H9 (cell line): ENCODE measurements around the gene ZMYM2. TPM values are rescaled to one million over a fixed set of nuclear protein-coding genes. Genes with fewer than 3 reads are reported as not detected.

Experiments used
- DNase-seq: peaks from one replicate; pipeline ENCODE4 v3.0.0-alpha.2; 2017
- H2AFZ ChIP-seq: one replicate; pipeline ENCODE4 v1.6.1; 2013; ENCODE audit warnings: mild to moderate bottlenecking, low read length, control low read depth, moderate library complexity
- H2AK5ac ChIP-seq: 2 replicates; pipeline ENCODE4 v1.6.1; 2013; ENCODE audit warnings: low read length, control low read depth, mixed read lengths; ENCODE audit not compliant: insufficient read length
- H2BK120ac ChIP-seq: one replicate; pipeline ENCODE4 v1.6.1; 2013; ENCODE audit warnings: low read depth, mild to moderate bottlenecking, low read length, control low read depth, inconsistent platforms; ENCODE audit not compliant: poor library complexity, severe bottlenecking
- H2BK12ac ChIP-seq: 2 replicates; pipeline ENCODE4 v1.6.1; 2013; ENCODE audit warnings: low read length, control low read depth, mixed read lengths, low read depth; ENCODE audit not compliant: insufficient read length
- H2BK15ac ChIP-seq: 2 replicates; pipeline ENCODE4 v1.6.1; 2013; ENCODE audit warnings: low read depth, low read length, control low read depth
- H2BK20ac ChIP-seq: one replicate; pipeline ENCODE4 v1.6.1; 2013; ENCODE audit warnings: low read depth, mild to moderate bottlenecking, low read length, control low read depth, inconsistent platforms; ENCODE audit not compliant: poor library complexity, severe bottlenecking
- H2BK5ac ChIP-seq: 2 replicates; pipeline ENCODE4 v1.6.1; 2013; ENCODE audit warnings: low read length, control low read depth, mixed read lengths; ENCODE audit not compliant: insufficient read length
- H3K14ac ChIP-seq: 2 replicates; pipeline ENCODE4 v1.6.1; 2013; ENCODE audit warnings: low read length, control low read depth; ENCODE audit not compliant: insufficient read depth
- H3K18ac ChIP-seq: 2 replicates; pipeline ENCODE4 v1.6.1; 2013; ENCODE audit warnings: low read depth, mild to moderate bottlenecking, mixed read lengths, low read length, control low read depth; ENCODE audit not compliant: insufficient read length
- H3K23ac ChIP-seq: 2 replicates; pipeline ENCODE4 v1.6.1; 2013; ENCODE audit warnings: low read length, control low read depth, mixed read lengths, low read depth; ENCODE audit not compliant: insufficient read length
- H3K23me2 ChIP-seq: 2 replicates; pipeline ENCODE4 v1.6.1; 2013; ENCODE audit warnings: low read depth, mild to moderate bottlenecking, mixed read lengths, low read length, control low read depth; ENCODE audit not compliant: insufficient read length, poor library complexity, severe bottlenecking
- H3K27ac ChIP-seq: 2 replicates; pipeline ENCODE4 v1.5.1; 2013; ENCODE audit warnings: low read length, control low read depth, mixed read lengths, low read depth; ENCODE audit not compliant: insufficient read length
- H3K27me3 ChIP-seq: 2 replicates; pipeline ENCODE4 v1.6.1; 2013; ENCODE audit warnings: low read length, control low read depth, inconsistent platforms; ENCODE audit not compliant: insufficient read depth
- H3K4ac ChIP-seq: 2 replicates; pipeline ENCODE4 v1.6.1; 2013; ENCODE audit warnings: low read depth, mild to moderate bottlenecking, control low read depth, inconsistent platforms, low read length, moderate library complexity
- H3K4me1 ChIP-seq: 2 replicates; pipeline ENCODE4 v1.6.1; 2013; ENCODE audit warnings: low read length, control low read depth, inconsistent platforms; ENCODE audit not compliant: insufficient read depth
- H3K4me2 ChIP-seq: 2 replicates; pipeline ENCODE4 v1.6.1; 2013; ENCODE audit warnings: low read length, control low read depth, mixed read lengths; ENCODE audit not compliant: insufficient read length, insufficient read depth
- H3K56ac ChIP-seq: 2 replicates; pipeline ENCODE4 v1.6.1; 2013; ENCODE audit warnings: low read depth, mild to moderate bottlenecking, mixed read lengths, low read length, control low read depth; ENCODE audit not compliant: insufficient read length
- H3K79me1 ChIP-seq: 2 replicates; pipeline ENCODE4 v1.6.1; 2013; ENCODE audit warnings: low read depth, mild to moderate bottlenecking, moderate library complexity, low read length, control low read depth, inconsistent platforms; ENCODE audit not compliant: insufficient read depth, poor library complexity, severe bottlenecking
- H3K79me2 ChIP-seq: 2 replicates; pipeline ENCODE4 v1.6.1; 2013; ENCODE audit warnings: low read length, control low read depth, inconsistent platforms; ENCODE audit not compliant: insufficient read depth
- H3K9ac ChIP-seq: 2 replicates; pipeline ENCODE4 v1.6.1; 2013; ENCODE audit warnings: low read length, control low read depth, mixed read lengths; ENCODE audit not compliant: insufficient read length; ENCODE audit errors: extremely low read depth
- H3K9me3 ChIP-seq: one replicate; pipeline ENCODE4 v1.6.1; 2013; ENCODE audit warnings: low read depth, low read length, inconsistent platforms; ENCODE audit not compliant: control insufficient read depth
- H3T11ph ChIP-seq: one replicate; pipeline ENCODE4 v1.6.1; 2013; ENCODE audit warnings: mild to moderate bottlenecking, low read length, control low read depth, inconsistent platforms
- H4K20me1 ChIP-seq: one replicate; pipeline ENCODE4 v1.6.1; 2013; ENCODE audit not compliant: control insufficient read depth, insufficient read length, insufficient read depth
- H4K5ac ChIP-seq: 2 replicates; pipeline ENCODE4 v1.6.1; 2013; ENCODE audit warnings: low read depth, mild to moderate bottlenecking, mixed read lengths, low read length, control low read depth; ENCODE audit not compliant: insufficient read length
- H4K8ac ChIP-seq: replicated peaks from 2 replicates; pipeline ENCODE4 v1.6.1; 2013; ENCODE audit warnings: low read length, control low read depth, mixed read lengths, low read depth; ENCODE audit not compliant: insufficient read length
- H4K91ac ChIP-seq: 2 replicates; pipeline ENCODE4 v1.6.1; 2013; ENCODE audit warnings: low read depth, mild to moderate bottlenecking, moderate library complexity, mixed read lengths, low read length, control low read depth; ENCODE audit not compliant: insufficient read length
- H3K27ac Mint-ChIP-seq, 3 experiments: 2 replicates in 2 of 3; 3 replicates in 1 of 3; pipeline ENCODE4 v1.8.0; 2020 to 2021; ENCODE audit warnings: mixed read lengths in 3 of 3, mild to moderate bottlenecking in 1 of 3, moderate library complexity in 1 of 3
- H3K27me3 Mint-ChIP-seq: 2 replicates; pipeline ENCODE4 v1.8.0; 2021; ENCODE audit warnings: low read depth, mild to moderate bottlenecking, moderate library complexity, mixed read lengths
- H3K36me3 Mint-ChIP-seq, 3 experiments: 2 replicates in 2 of 3; 3 replicates in 1 of 3; pipeline ENCODE4 v1.8.0; 2020 to 2021; ENCODE audit warnings: low read depth in 3 of 3, mixed read lengths in 3 of 3; ENCODE audit not compliant: insufficient read depth in 1 of 3
- H3K4me1 Mint-ChIP-seq, 2 experiments: 2 replicates each; pipeline ENCODE4 v1.8.0; 2020; ENCODE audit warnings: mixed read lengths in 2 of 2
- H3K4me3 Mint-ChIP-seq, 2 experiments: 2 replicates in 1 of 2; 3 replicates in 1 of 2; pipeline ENCODE4 v1.8.0; 2020 to 2021; ENCODE audit warnings: mild to moderate bottlenecking in 2 of 2, mixed read lengths in 2 of 2, moderate library complexity in 1 of 2
- H3K9me3 Mint-ChIP-seq, 2 experiments: 2 replicates in 1 of 2; 3 replicates in 1 of 2; pipeline ENCODE4 v1.8.0; 2020; ENCODE audit warnings: mild to moderate bottlenecking in 2 of 2, mixed read lengths in 2 of 2, moderate library complexity in 1 of 2
- CTCF ChIP-seq: fragments of 200-600 bp; sonication (generic); conservative IDR thresholded peaks from 3 replicates; pipeline ENCODE4 v1.8.0; 2021; ENCODE audit warnings: antibody characterized with exemption, mild to moderate bottlenecking
- WGBS: extraction: QIAGEN DNeasy Blood & Tissue Kit; methylation state at CpG from one replicate; pipeline ENCODE4 v1.1.7; 2013; ENCODE audit warnings: missing lambda C conversion rate, low lambda C conversion rate, mixed read lengths; ENCODE audit not compliant: insufficient read length; ENCODE audit errors: extremely low coverage; 5-methylcytosine and 5-hydroxymethylcytosine counted together
- total RNA-seq: library from RNA; stranded (reverse); gene quantifications from 2 replicates; pipeline ENCODE4 v1.2.1, GENCODE V29; 2021

ZMYM2 gene
- total RNA-seq, 1 experiment from 2014 or later, result 173 TPM

GRCh38 chr13:20126541-20127261 is 168.2 kb downstream of the ZMYM2 start:
- Histone ChIP-seq H2AK5ac (no peak overlapping the region), H3K9me3 (no peaks in the 10 kb centered on the region), H3K4me2 (no peak overlapping the region), H3K79me1 (no peaks in the 10 kb centered on the region), H3K4me1 (no peaks in the 10 kb centered on the region), H2BK5ac (no peak overlapping the region), H3K27me3 (peaks cover 6% of the 10 kb centered on the region; the same call in 1 of the 2 replicates), H2BK15ac (no peak overlapping the region), H2AFZ (no peak overlapping the region), H4K91ac (no peak overlapping the region), H3K9ac (no peak overlapping the region), H3K14ac (no peak overlapping the region), H3K4ac (no peak overlapping the region), H4K20me1 (no peaks in the 10 kb centered on the region), H2BK12ac (no peak overlapping the region), H3K23ac (no peak overlapping the region), H3K23me2 (peaks cover 11% of the 10 kb centered on the region), H4K8ac (no peak overlapping the region), H4K5ac (no peak overlapping the region), H2BK120ac (no peak overlapping the region), H3K79me2 (no peaks in the 10 kb centered on the region), H2BK20ac (no peak overlapping the region), H3K18ac (no peak overlapping the region), H3K27ac (no peak overlapping the region), H3T11ph (no peak overlapping the region), H3K56ac (no peak overlapping the region)
- H3K4me3 Mint-ChIP-seq, result no peak overlapping the region; a peak in 1 of 5 replicates
- WGBS, result no CpG with 5 or more reads among the region's 16 CpGs
- H3K4me1 Mint-ChIP-seq, result peaks cover 0 to 2% of the 10 kb centered on the region in 2 experiments; a peak in 2 of 4 replicates
- H3K27me3 Mint-ChIP-seq, result peaks cover 30% of the 10 kb centered on the region
- H3K27ac Mint-ChIP-seq, result no peak overlapping the region
- TF ChIP-seq CTCF, result no peak
- no peaks in the 10 kb centered on the region for H3K9me3 Mint-ChIP-seq
- peak; percentile 27 for DNase-seq
- H3K36me3 Mint-ChIP-seq, result no peaks in the 10 kb centered on the region
